Muscle layer of duodenum (tissue), 2 donors: ENCODE data around the gene SDK1.

Experiments used
- H3K27ac ChIP-seq: one replicate; pipeline ENCODE4 v1.7.0; 2013; ENCODE audit warnings: mild to moderate bottlenecking, low read length
- H3K27me3 ChIP-seq: one replicate; pipeline ENCODE4 v1.7.0; 2013; ENCODE audit warnings: low read depth, mild to moderate bottlenecking, control low read depth, low read length
- H3K36me3 ChIP-seq, 2 donors: one replicate each; pipeline ENCODE4 v1.7.0; 2013; ENCODE audit warnings: low read length in 2 of 2, control low read depth in 1 of 2, mild to moderate bottlenecking in 1 of 2; ENCODE audit not compliant: insufficient read depth in 2 of 2, control insufficient read depth in 1 of 2
- H3K4me1 ChIP-seq, 2 donors: one replicate each; pipeline ENCODE4 v1.7.0; 2013; ENCODE audit warnings: low read length in 2 of 2, mild to moderate bottlenecking in 2 of 2, control low read depth in 1 of 2, moderate library complexity in 1 of 2; ENCODE audit not compliant: insufficient read depth in 2 of 2, control insufficient read depth in 1 of 2
- H3K4me3 ChIP-seq, 2 donors: one replicate each; pipeline ENCODE4 v1.7.0; 2013; ENCODE audit warnings: low read length in 2 of 2, low read depth in 1 of 2, mild to moderate bottlenecking in 1 of 2
- H3K9me3 ChIP-seq, 2 donors: one replicate each; pipeline ENCODE4 v1.7.0; 2013; ENCODE audit warnings: low read length in 2 of 2, control low read depth in 1 of 2, mild to moderate bottlenecking in 1 of 2; ENCODE audit not compliant: control insufficient read depth in 1 of 2
- donor health status: healthy.

Gene SDK1

GRCh38 chr7:4124556-4125477 lies 823.8 kb downstream of the SDK1 start:
- H3K4me3 ChIP-seq, result no peak overlapping the region
- H3K4me1 ChIP-seq, result no peaks in the 10 kb centered on the region
- no peaks in the 10 kb centered on the region for H3K27me3 ChIP-seq
- H3K27ac ChIP-seq, result no peak overlapping the region
- H3K36me3 ChIP-seq, result no peaks in the 10 kb centered on the region
- H3K9me3 ChIP-seq, result peaks cover 4 to 5% of the 10 kb centered on the region in 2 donors

- Histone ChIP-seq H3K27ac (no peak overlapping the region), H3K9me3 (no peaks in the 10 kb centered on the region), H3K4me3 (no peak overlapping the region), H3K27me3 (no peaks in the 10 kb centered on the region), H3K4me1 (no peaks in the 10 kb centered on the region), H3K36me3 (no peaks in the 10 kb centered on the region)
Observed at GRCh38 chr7:4127909-4128560, 827.0 kb downstream of the SDK1 start.

GRCh38 chr7:4129481-4130122 lies 828.5 kb downstream of the SDK1 start:
- Histone ChIP-seq H3K9me3 (no peaks in the 10 kb centered on the region), H3K4me1 (no peaks in the 10 kb centered on the region), H3K4me3 (no peak overlapping the region)

GRCh38 chr7:4131063-4131462 lies 830.0 kb downstream of the SDK1 start:
- H3K27me3 ChIP-seq, result no peaks in the 10 kb centered on the region
- H3K36me3 ChIP-seq, result no peaks in the 10 kb centered on the region
- no peak overlapping the region for H3K27ac ChIP-seq
- H3K9me3 ChIP-seq, result no peaks in the 10 kb centered on the region
- no peaks in the 10 kb centered on the region for H3K4me1 ChIP-seq
- H3K4me3 ChIP-seq, result no peak overlapping the region

More at GRCh38 chr7:4129481-4130122, 828.5 kb downstream of the SDK1 start:
- no peaks in the 10 kb centered on the region for H3K36me3 ChIP-seq
- H3K27ac ChIP-seq, result no peak overlapping the region
- H3K27me3 ChIP-seq, result no peaks in the 10 kb centered on the region

GRCh38 chr7:4132221-4132620 lies 831.2 kb downstream of the SDK1 start:
- Histone ChIP-seq H3K27me3 (no peaks in the 10 kb centered on the region), H3K9me3 (no peaks in the 10 kb centered on the region), H3K27ac (no peak overlapping the region), H3K4me1 (no peaks in the 10 kb centered on the region), H3K36me3 (no peaks in the 10 kb centered on the region), H3K4me3 (no peak overlapping the region)

GRCh38 chr7:4133491-4134044 lies 832.5 kb downstream of the SDK1 start:
- Histone ChIP-seq H3K27me3 (no peaks in the 10 kb centered on the region), H3K4me3 (no peak overlapping the region), H3K9me3 (no peaks in the 10 kb centered on the region), H3K4me1 (no peaks in the 10 kb centered on the region), H3K27ac (no peak overlapping the region), H3K36me3 (no peaks in the 10 kb centered on the region)

- Histone ChIP-seq H3K36me3 (no peaks in the 10 kb centered on the region), H3K27me3 (no peaks in the 10 kb centered on the region), H3K4me1 (no peaks in the 10 kb centered on the region), H3K27ac (no peak overlapping the region), H3K9me3 (no peaks in the 10 kb centered on the region), H3K4me3 (no peak overlapping the region)
Observed at GRCh38 chr7:4134204-4134603, 833.2 kb downstream of the SDK1 start.

GRCh38 chr7:4134631-4135030 lies 833.6 kb downstream of the SDK1 start:
- no peak overlapping the region for H3K4me3 ChIP-seq

GRCh38 chr7:4135301-4135700 lies 834.2 kb downstream of the SDK1 start:
- no peaks in the 10 kb centered on the region for H3K4me1 ChIP-seq
- H3K4me3 ChIP-seq, result no peak overlapping the region
- H3K27me3 ChIP-seq, result no peaks in the 10 kb centered on the region
- H3K9me3 ChIP-seq, result no peaks in the 10 kb centered on the region
- H3K27ac ChIP-seq, result no peak overlapping the region
- H3K36me3 ChIP-seq, result no peaks in the 10 kb centered on the region

More at GRCh38 chr7:4134631-4135030, 833.6 kb downstream of the SDK1 start:
- H3K27ac ChIP-seq, result no peak overlapping the region
- H3K36me3 ChIP-seq, result no peaks in the 10 kb centered on the region
- no peaks in the 10 kb centered on the region for H3K27me3 ChIP-seq
- H3K9me3 ChIP-seq, result no peaks in the 10 kb centered on the region
- H3K4me1 ChIP-seq, result no peaks in the 10 kb centered on the region

- Histone ChIP-seq H3K4me1 (no peaks in the 10 kb centered on the region), H3K27ac (no peak overlapping the region), H3K9me3 (no peaks in the 10 kb centered on the region), H3K36me3 (no peaks in the 10 kb centered on the region), H3K27me3 (no peaks in the 10 kb centered on the region), H3K4me3 (no peak overlapping the region)
Observed at GRCh38 chr7:4136036-4136435, 835.0 kb downstream of the SDK1 start.

GRCh38 chr7:4136501-4137110 lies 835.6 kb downstream of the SDK1 start:
- no peaks in the 10 kb centered on the region for H3K36me3 ChIP-seq
- no peaks in the 10 kb centered on the region for H3K9me3 ChIP-seq
- H3K27ac ChIP-seq, result no peak overlapping the region
- no peak overlapping the region for H3K4me3 ChIP-seq
- no peaks in the 10 kb centered on the region for H3K27me3 ChIP-seq
- H3K4me1 ChIP-seq, result no peaks in the 10 kb centered on the region
